ENCODE results near the gene COMMD2. TPM values are rescaled to one million over a fixed set of nuclear protein-coding genes. Genes with fewer than 3 reads are reported as not detected.

Gene COMMD2
- total RNA-seq, 3 donors from 2014 or later, result 26.2 to 38.8 (median 26.4) TPM

GRCh38 chr3:149771652-149772271, 19.5 kb upstream of the COMMD2 start:
- H3K27me3 ChIP-seq, result no peaks in the 10 kb centered on the region
- intact Hi-C loops (cut with DNase I; ENCODE audit: low total_unique reads), result no loop called here
- no peaks in the 10 kb centered on the region for H3K36me3 ChIP-seq
- H3K4me1 ChIP-seq, result no peaks in the 10 kb centered on the region
- H3K9me3 ChIP-seq, result no peaks in the 10 kb centered on the region
- peak in 1 of 2 donors; percentile 29 for DNase-seq (ENCODE audit: low spot score in 2 of 2)
- H3K27ac ChIP-seq, result no peak overlapping the region
- H3K4me3 ChIP-seq, result no peak overlapping the region
- peak; percentile 47 to 78 (median 64) for TF ChIP-seq CTCF (IDR thresholded peaks at IDR 0.05)
- TF ChIP-seq POLR2A (IDR thresholded peaks at IDR 0.05), result no peak
- no peak for TF ChIP-seq POLR2AphosphoS5 (IDR thresholded peaks at IDR 0.05)

DNA sequence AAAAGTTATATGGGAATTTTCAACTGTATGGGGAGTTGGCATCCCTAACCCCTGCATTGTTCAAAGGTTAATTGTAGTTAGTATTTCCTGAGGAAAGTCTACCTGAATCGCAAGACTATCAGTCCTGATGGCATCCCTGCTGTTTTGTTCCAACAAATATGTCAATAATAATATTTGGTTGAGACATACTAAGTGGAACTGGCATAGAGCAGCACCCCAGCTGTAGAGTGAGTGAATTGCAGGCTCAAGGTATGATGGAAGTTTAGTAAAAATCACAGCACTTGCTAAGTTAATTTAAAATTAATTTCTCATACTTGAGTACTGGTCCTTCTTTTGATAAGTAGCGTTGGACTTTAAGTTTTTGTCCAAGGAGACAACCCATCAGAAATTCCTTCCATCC, 18.0 kb upstream of the COMMD2 start:
- Histone ChIP-seq H3K36me3 (no peaks in the 10 kb centered on the region), H3K9me3 (no peaks in the 10 kb centered on the region), H3K27ac (no peak overlapping the region), H3K27me3 (no peaks in the 10 kb centered on the region), H3K4me3 (no peak overlapping the region), H3K4me1 (no peaks in the 10 kb centered on the region)
- no peak for DNase-seq (ENCODE audit: low spot score in 2 of 2)
- intact Hi-C loops (cut with DNase I; ENCODE audit: low total_unique reads), result no loop called here
- TF ChIP-seq POLR2A (IDR thresholded peaks at IDR 0.05) (no peak), POLR2AphosphoS5 (IDR thresholded peaks at IDR 0.05) (no peak), CTCF (IDR thresholded peaks at IDR 0.05) (no peak)

- Histone ChIP-seq H3K27me3 (no peaks in the 10 kb centered on the region), H3K4me1 (no peaks in the 10 kb centered on the region), H3K36me3 (no peaks in the 10 kb centered on the region), H3K9me3 (no peaks in the 10 kb centered on the region), H3K4me3 (no peak overlapping the region), H3K27ac (no peak overlapping the region)
- DNase-seq (ENCODE audit: low spot score in 2 of 2), result no peak
- intact Hi-C loops (cut with DNase I; ENCODE audit: low total_unique reads), result no loop called here
- TF ChIP-seq POLR2AphosphoS5 (IDR thresholded peaks at IDR 0.05) (no peak), POLR2A (IDR thresholded peaks at IDR 0.05) (no peak), CTCF (IDR thresholded peaks at IDR 0.05) (no peak)
These were observed 16.4 kb upstream of the COMMD2 start for GRCh38 chr3:149768704-149769103.

GRCh38 chr3:149767720-149768119, 15.4 kb upstream of the COMMD2 start:
- Histone ChIP-seq H3K4me1 (no peaks in the 10 kb centered on the region), H3K9me3 (no peaks in the 10 kb centered on the region), H3K36me3 (no peaks in the 10 kb centered on the region), H3K4me3 (no peak overlapping the region), H3K27me3 (no peaks in the 10 kb centered on the region), H3K27ac (no peak overlapping the region)
- no peak for DNase-seq (ENCODE audit: low spot score in 2 of 2)
- intact Hi-C loops (cut with DNase I; ENCODE audit: low total_unique reads), result no loop called here
- no peak for TF ChIP-seq POLR2AphosphoS5 (IDR thresholded peaks at IDR 0.05)
- TF ChIP-seq POLR2A (IDR thresholded peaks at IDR 0.05), result no peak
- TF ChIP-seq CTCF (IDR thresholded peaks at IDR 0.05), result no peak

GRCh38 chr3:149765762-149766334, 13.6 kb upstream of the COMMD2 start:
- no peak for DNase-seq (ENCODE audit: low spot score in 2 of 2)
- no peak overlapping the region for H3K4me3 ChIP-seq
- H3K9me3 ChIP-seq, result no peaks in the 10 kb centered on the region
- intact Hi-C loops (cut with DNase I; ENCODE audit: low total_unique reads), result no loop called here
- no peak overlapping the region for H3K27ac ChIP-seq
- no peaks in the 10 kb centered on the region for H3K27me3 ChIP-seq
- H3K4me1 ChIP-seq, result no peaks in the 10 kb centered on the region
- no peaks in the 10 kb centered on the region for H3K36me3 ChIP-seq
- TF ChIP-seq POLR2A (IDR thresholded peaks at IDR 0.05) (no peak), CTCF (IDR thresholded peaks at IDR 0.05) (peak in 1 of 3 donors; percentile 32), POLR2AphosphoS5 (IDR thresholded peaks at IDR 0.05) (no peak)
